Measurements from ENCODE around the gene IFI27.

The IFI27 gene

DNA sequence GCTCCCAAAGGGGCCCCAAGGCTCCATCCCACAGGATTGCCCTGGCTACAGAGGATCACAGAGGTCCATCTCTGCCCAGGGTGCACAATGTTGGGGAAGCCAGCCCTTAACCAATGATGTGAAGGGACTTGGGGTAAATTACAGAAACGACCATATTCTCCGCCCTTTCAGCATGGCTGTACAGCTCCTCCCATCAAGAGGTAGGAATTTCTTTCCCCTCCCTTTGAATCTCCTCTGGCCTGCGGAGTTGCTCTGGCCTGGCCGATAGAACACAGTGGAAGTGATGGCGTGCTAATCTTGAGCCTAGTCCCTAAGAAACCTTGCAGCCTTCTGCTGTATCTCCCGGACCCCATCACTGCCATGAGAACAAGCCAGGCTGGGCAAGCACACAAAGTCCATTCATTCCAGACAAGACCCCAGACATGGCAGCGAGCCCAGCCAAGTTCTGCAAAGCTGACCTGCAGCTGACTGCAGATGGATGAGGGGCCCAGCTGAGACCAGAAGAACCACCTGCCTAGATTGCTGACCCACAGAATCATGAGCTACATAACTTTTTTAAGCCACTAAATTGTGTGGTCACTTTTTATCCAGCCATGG lies 6.9 kb upstream of the IFI27 start:
- no peak for DNase-seq

DNA sequence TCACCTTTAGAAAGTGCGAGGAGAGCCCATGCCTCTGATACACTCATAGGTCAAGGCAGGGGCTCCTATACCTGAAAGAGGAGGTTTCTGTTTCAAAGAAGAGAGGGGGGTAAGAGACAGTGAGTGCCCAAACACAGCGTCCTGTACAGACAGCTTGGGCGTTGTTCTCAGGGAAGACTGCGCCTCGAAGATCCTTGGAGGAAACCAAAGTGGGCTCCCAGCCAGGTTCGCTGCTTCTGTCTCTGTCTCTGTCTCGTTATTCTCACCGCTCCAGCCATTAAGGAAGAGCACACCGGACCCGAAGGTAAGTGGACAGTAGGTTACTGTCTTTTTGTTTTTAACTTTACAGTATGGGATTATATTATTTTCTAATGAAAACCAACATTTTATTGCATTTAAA lies 5.8 kb upstream of the IFI27 start:
- DNase-seq: no peak

DNA sequence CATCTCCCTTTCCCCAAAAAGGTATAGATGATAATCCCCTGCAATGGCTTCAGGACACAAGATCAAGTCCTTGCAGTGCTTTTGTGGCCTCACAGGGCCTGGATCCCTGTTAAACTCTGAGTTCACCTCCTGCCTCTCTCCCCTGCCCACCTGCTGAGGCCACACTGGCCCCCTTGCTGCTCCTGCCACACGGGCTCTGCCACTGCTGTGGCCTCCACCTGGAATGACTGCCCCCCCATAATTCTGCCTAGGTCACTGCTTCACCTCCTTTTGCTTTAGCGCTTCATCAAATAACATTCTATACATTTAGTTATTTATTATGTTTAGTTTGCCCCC lies 653 bp upstream of the IFI27 start:
- DNase-seq: no peak

GRCh38 chr14:94111276-94112095 lies 950 bp downstream of the IFI27 start:
- no peak for DNase-seq

- DNase-seq: no peak
Observed at GRCh38 chr14:94112513-94113063, 2.1 kb downstream of the IFI27 start.

- DNase-seq: no peak
Observed at GRCh38 chr14:94113073-94113472, 2.5 kb downstream of the IFI27 start.

- no peak for DNase-seq
Observed at GRCh38 chr14:94113490-94113889, 3.0 kb downstream of the IFI27 start.

DNA sequence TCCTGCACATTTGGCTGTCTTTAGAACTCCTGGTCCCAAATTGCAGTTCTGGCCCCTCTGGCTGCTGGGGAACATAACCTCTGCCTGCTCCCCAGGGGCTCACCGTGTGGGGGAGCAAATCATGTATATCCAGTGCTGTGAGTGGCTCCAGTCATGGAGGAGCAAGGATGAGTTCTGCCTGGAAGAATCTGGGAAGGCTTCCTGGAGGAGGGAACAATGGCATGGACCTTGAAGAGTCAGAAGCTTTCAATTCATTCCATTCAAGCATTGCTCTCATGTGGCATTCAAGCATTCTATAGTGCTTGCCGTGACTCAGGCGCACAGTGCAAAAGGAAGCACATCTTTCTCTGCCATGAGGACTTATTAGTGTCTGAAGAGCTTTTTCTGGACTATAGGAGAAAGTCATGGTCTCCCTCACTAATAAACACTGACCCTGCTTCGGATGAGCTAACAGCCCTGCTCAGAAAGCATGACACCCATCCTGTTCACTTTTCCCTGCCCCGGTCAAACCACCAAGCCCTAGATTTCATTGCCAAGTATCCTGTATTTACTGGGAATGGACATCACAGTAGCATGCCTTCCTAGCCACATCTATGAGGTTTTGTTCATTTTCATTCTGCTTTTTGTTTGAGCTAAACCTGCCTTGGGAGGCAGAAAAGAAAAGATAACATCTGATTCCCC lies 3.5 kb downstream of the IFI27 start:
- no peak for DNase-seq

DNA sequence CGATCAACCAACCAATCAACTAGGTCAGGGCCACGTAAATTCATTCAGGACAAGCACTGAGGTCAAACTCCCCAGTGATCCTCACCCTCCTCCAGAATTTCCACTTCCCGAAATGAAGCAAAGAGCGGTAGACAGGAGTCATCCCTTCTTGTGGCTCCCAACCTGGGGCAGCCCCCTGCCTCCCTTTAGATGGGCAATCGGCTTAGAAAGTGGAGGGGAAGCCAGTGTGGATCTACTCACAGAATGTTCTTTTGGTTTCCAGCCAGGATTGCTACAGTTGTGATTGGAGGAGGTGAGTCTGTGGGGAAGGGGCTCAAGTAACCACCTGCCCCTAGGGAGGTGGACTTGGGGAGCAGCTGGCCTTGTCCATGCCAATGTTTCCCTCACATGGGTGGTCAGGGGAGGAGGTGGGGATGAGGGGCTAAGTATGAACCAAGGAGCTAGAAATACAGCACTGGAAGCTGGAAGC lies 4.1 kb downstream of the IFI27 start:
- DNase-seq: no peak

DNA sequence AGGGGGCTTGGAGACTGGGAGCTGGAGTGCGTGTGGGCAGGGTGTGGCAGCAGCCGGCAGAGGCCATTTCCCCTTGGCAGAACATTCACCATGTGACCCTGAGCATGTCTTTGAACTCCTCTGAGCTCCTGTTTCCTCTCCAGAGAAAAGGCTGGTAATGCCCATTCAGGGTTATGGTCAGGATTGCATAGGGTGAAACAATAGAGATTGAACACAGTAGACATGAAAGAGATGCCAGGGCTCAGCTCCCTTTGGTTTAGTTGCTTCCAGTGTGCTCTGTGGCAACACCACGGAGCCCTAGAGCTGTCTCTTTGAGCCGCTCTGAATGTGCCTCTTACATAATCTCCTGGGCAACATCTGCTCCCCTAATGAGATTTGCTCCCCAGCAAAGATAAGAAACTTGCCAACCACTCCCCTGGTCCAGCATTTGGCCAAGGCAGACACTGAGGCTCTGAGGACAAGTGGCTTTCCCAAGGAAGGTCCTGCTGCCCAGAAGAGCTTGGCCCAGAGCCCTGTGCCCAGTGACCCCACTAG lies 4.6 kb downstream of the IFI27 start:
- no peak for DNase-seq

DNA sequence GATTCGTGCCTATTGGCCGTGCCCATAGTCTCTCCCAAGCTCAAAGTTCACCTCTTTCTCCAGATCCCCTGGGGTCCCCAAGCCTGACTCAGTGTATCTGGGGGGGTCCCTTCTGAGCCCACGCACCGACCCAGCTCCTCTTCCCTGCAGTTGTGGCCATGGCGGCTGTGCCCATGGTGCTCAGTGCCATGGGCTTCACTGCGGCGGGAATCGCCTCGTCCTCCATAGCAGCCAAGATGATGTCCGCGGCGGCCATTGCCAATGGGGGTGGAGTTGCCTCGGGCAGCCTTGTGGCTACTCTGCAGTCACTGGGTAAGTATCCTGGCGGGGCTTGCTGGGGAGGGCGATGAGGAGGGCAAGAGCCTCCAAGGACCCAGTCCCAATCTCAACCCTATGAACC lies 5.1 kb downstream of the IFI27 start:
- DNase-seq: no peak

GRCh38 chr14:94116701-94117100 lies 6.2 kb downstream of the IFI27 start:
- DNase-seq: no peak

DNA sequence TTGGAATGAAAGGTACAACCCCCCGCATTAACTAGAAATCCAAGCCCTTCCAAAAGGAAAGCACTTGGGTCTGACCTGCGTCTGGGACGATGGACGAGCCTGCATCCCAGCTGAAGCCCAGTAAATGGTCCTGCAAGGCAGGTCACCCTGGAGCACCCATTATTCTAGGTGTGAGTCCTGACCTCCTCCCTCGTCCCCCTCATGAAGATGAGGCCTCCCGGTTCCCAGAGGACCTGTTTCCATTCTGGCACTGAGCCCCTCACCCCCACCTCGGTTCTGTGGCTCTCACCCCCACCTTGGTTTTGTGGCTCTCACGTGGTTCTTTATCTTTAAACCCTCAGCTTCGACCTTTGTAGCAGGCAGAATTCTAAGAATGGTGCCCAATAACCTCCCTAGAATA lies 7.3 kb downstream of the IFI27 start:
- DNase-seq: no peak

DNA sequence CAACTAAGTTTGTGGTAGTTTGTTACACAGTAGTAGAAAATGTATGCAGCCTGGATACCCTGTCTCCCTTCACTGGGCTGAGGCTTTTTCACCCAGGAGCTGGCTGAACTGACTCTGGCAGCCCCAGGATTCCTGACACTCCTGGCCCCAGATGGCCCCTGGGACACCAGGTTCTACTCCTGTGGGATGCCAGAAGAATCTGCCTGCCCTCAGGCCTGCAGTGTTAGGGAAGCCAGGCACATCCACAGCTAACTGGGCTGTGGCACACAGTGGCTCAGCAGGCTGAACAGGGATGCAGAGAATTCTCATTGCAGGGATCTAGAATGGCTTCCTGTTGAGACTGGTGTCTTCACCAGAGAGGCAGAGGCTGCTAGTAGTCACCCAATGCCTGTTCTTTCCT lies 8.5 kb downstream of the IFI27 start:
- DNase-seq: no peak

- no peak for DNase-seq
Observed at GRCh38 chr14:94120667-94121340, 10.3 kb downstream of the IFI27 start.

DNA sequence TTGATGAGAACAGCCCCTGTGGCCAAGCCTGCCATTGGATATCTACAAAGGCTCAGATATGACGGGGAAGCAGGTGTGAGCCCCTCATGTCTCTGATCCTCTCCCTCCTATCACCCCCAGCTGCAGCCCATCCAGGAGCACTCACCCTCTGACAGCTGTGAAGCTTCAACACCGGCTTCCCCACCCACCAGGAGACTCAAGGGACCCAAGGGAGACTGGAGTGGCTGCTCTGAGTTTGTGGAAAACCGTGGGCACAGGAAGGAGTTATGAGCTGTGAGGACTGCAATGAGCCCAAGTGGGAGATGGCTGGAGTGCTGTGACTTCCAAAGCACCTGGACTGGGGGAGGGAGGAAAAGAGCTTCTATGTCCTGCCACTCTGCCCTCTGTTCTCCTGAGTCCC lies 10.9 kb downstream of the IFI27 start:
- no peak for DNase-seq

DNA sequence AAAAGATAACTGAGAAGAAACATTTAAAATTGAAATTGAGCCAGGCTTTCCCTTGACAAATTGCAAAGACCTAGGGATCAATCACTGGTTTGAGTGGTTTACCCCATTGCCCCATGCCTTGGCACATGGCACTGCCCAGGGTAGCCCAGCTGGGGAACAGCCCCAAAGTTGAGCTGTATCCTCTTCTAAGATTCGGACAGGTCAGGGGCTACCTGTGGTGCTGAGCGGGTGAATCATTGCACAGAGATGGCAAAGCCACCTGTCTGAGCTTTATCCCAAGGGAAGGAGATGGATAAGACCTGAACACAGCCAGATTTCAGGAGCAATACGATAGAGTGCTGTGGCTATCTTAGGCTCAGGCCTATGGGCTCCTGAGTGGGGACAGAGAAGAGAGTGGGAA lies 11.9 kb downstream of the IFI27 start:
- DNase-seq: no peak

- DNase-seq: no peak
Observed at GRCh38 chr14:94123296-94123695, 12.8 kb downstream of the IFI27 start.

- no peak for DNase-seq
Observed at GRCh38 chr14:94123868-94124267, 13.3 kb downstream of the IFI27 start.

- no peak for DNase-seq
Observed at GRCh38 chr14:94124582-94125377, 14.2 kb downstream of the IFI27 start.

DNA sequence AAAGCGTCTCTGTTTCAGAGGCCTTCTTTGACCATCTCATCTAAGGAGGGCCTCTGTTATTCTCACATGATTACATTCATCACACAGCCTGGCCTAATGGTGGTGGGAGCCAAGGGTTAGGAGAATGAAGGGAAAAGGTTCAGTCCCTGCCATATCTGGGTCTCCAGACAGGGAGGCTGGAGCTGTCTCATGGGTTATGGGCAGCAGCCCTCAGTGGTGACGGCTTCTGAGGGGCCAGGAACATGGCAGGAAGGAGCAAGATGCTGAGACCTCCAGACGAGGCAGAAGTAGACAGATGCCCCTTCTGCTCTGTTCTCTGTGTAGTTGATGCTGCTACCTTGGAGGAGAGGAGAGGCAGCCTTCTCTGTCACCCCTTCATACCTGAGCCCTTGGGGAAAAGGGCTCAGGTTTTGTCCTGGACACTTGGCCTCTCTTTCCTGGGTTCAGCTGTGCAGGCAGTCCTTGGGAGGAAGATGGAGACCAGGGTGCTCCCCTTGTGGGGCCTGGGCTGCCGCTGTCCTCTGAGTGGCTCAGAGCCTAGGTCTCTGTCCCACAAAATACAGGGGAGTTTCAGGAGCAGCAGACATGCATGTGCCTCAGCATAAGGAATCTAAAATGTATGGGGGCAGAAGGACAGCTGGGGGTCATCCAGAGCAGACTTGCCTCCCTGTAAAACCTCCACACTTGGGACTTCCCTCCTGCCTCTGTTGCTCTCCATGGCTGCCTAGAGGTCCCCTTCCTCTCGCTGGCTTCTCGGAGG lies 15.3 kb downstream of the IFI27 start:
- no peak for DNase-seq

DNA sequence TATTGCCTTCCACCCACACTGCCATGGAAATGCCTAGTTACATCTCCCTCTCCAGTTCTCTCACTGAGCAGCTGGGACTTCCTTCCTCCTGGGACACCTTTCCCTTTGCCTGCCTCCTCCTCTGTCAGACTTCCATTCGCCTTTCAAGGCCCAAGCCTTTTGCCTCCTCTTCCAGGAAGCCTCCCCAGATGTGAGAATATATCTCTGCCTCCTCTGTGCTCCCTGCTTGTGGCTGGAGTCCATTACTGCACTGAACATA lies 15.8 kb downstream of the IFI27 start:
- no peak for DNase-seq
